Panc1 (cell line): ENCODE measurements around the gene NPTX1. TPM values are rescaled to one million over a fixed set of nuclear protein-coding genes. Genes with fewer than 3 reads are reported as not detected.

ENCODE experiments used
- ATAC-seq: fragments of 200-7000 bp; cut with Tn5 transposase; 2 replicates; pipeline ENCODE4 v1.9.1; 2020; ENCODE audit warnings: mild to moderate bottlenecking, moderate library complexity
- BruUV-seq: library from RNA; stranded (reverse); fragments of 400-500 nt; replicated peaks from 2 replicates; lab custom pipeline; 2021; lab: Mats Ljungman, UMichigan
- CTCF ChIA-PET: fragments of 300-600 bp; sonication (Branson Sonifier 250); formaldehyde crosslinking; loops from one replicate; lab custom pipeline; 2022; ENCODE audit warnings: antibody characterized with exemption; lab: Charles Lee
- POLR2A ChIA-PET: fragments of 300-600 bp; sonication (Branson Sonifier 250); formaldehyde crosslinking; loops from one replicate; lab custom pipeline; 2022; ENCODE audit warnings: antibody characterized with exemption; lab: Charles Lee
- DNase-seq: peaks from one replicate; pipeline ENCODE4 v3.0.0-alpha.2; 2010; ENCODE audit warnings: low read depth, low spot score
- H3K27ac ChIP-seq: 2 replicates; pipeline ENCODE4 v1.5.1; 2011; ENCODE audit warnings: mild to moderate bottlenecking, low read length, inconsistent platforms
- H3K27me3 ChIP-seq: fragments of 200-500 bp; sonication (Bioruptor generic); 2 replicates; pipeline ENCODE4 v1.6.0; 2014; ENCODE audit warnings: low read length, inconsistent platforms; ENCODE audit not compliant: control insufficient read depth, insufficient read depth
- H3K36me3 ChIP-seq: fragments of 200-500 bp; sonication (Bioruptor generic); 2 replicates; pipeline ENCODE4 v1.5.1; 2014; ENCODE audit warnings: inconsistent platforms, mild to moderate bottlenecking, low read length, moderate library complexity; ENCODE audit not compliant: control insufficient read depth, insufficient read depth
- H3K4me1 ChIP-seq: 2 replicates; pipeline ENCODE4 v1.5.1; 2011; ENCODE audit warnings: inconsistent platforms, mild to moderate bottlenecking, low read length, moderate library complexity; ENCODE audit not compliant: control insufficient read depth, insufficient read depth
- H3K4me3 ChIP-seq, 2 experiments: 2 replicates each; pipeline ENCODE4 v1.5.1; 2011 to 2012; ENCODE audit warnings: low read depth in 2 of 2, low read length in 2 of 2, mild to moderate bottlenecking in 2 of 2, inconsistent platforms in 1 of 2, moderate library complexity in 1 of 2
- H3K9me3 ChIP-seq: fragments of 200-500 bp; sonication (Bioruptor generic); 2 replicates; pipeline ENCODE4 v1.5.1; 2014; ENCODE audit warnings: low read depth, mild to moderate bottlenecking, inconsistent platforms, low read length, moderate library complexity; ENCODE audit not compliant: control insufficient read depth, insufficient read depth
- POLR2AphosphoS5 ChIP-seq: IDR thresholded peaks from 2 replicates; pipeline ENCODE4 v1.6.1; 2012; ENCODE audit warnings: mild to moderate bottlenecking, low read depth, low read length, moderate library complexity
- SIN3A ChIP-seq: IDR thresholded peaks from 2 replicates; pipeline ENCODE4 v1.6.1; 2012; ENCODE audit warnings: low read depth, mild to moderate bottlenecking, low read length, moderate library complexity, borderline replicate concordance; ENCODE audit not compliant: insufficient read depth
- TCF7L2 ChIP-seq: IDR thresholded peaks from 2 replicates; pipeline ENCODE4 v1.6.1; 2011; ENCODE audit warnings: mild to moderate bottlenecking, low read depth, low read length, inconsistent platforms
- in situ Hi-C: cut with HindIII; loops from 2 replicates; pipeline ENCODE4 v1.10.0; 2016; ENCODE audit warnings: low sequenced_read_pairs, low pct_unique_long_range_greater_than_20kb
- intact Hi-C: fragments of 100-400 bp; cut with micrococcal nuclease; formaldehyde crosslinking; loops from one replicate; pipeline ENCODE4 v1.10.0; 2022; ENCODE audit not compliant: unreplicated experiment
- total RNA-seq: library from RNA; stranded (reverse); gene quantifications from one replicate; pipeline ENCODE4 v1.2.1, GENCODE V29; 2021; ENCODE audit not compliant: unreplicated experiment
- TF ChIP-seq, protein P1 (sequence below): fragments of 450-650 bp; IDR thresholded peaks from 2 replicates; pipeline ENCODE4 v1.5.1; 2017; ENCODE audit warnings: mild to moderate bottlenecking
- TF ChIP-seq, protein P2 (sequence below), 2 experiments: IDR thresholded peaks; 2 replicates each; pipeline ENCODE4 v1.6.1; 2011 to 2012; ENCODE audit warnings: low read depth in 2 of 2, control low read depth in 1 of 2, low read length in 1 of 2, mild to moderate bottlenecking in 1 of 2, moderate library complexity in 1 of 2; ENCODE audit not compliant: insufficient read depth in 1 of 2

NPTX1 gene
- total RNA-seq, 1 experiment from 2014 or later, result 1.1 TPM

DNA sequence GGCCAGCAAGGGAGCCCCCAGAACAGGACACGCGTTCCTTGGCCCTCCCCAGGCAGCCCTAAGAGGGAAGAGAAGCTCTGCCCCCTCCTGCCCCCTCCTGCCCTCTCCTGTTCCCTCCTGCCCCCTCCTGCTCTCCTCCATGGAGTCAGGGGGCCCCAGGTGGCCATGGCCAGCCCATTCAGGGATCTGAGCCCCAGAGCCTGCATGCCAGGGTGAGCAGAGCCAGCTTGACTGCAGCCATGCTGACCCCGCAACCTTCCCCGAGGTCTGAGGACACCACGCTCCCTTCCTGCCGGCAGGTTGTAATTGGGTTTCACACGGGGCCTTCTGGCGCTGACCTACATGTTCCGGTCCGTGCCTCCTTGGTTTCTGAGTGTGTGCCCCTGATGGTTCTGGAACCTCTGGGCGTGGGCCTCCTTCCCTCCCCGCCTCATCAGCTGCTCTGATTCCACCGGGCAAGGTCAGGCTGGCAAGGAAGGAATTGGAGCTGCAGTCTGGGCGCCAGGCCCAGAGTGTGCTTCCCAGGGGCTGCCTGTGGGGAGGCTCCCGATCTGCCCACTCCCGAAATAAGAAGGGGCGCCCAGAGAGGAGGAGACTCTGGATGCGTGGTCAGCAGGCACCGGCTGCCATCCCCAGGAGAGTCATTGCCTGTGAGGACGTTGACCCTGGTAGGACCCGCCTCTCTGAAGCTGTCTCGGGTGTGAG, 23.7 kb upstream of the NPTX1 start:
- Histone ChIP-seq H3K4me3 (no peak overlapping the region), H3K9me3 (no peaks in the 10 kb centered on the region), H3K4me1 (no peaks in the 10 kb centered on the region), H3K27ac (no peak overlapping the region), H3K36me3 (no peaks in the 10 kb centered on the region), H3K27me3 (peaks cover 2% of the 10 kb centered on the region; the same call in 1 of the 2 replicates)
- no TSS peak for BruUV-seq
- POLR2A ChIA-PET, result no interaction called here
- CTCF ChIA-PET, result interaction anchor here (0.6 kb wide), 1 partner anchor 16 kb away, joined by 8 read pairs; no protein-coding TSS in a partner anchor
- in situ Hi-C loops (no loop called here), intact Hi-C loops (no loop called here)
- TF ChIP-seq, protein P1, sequence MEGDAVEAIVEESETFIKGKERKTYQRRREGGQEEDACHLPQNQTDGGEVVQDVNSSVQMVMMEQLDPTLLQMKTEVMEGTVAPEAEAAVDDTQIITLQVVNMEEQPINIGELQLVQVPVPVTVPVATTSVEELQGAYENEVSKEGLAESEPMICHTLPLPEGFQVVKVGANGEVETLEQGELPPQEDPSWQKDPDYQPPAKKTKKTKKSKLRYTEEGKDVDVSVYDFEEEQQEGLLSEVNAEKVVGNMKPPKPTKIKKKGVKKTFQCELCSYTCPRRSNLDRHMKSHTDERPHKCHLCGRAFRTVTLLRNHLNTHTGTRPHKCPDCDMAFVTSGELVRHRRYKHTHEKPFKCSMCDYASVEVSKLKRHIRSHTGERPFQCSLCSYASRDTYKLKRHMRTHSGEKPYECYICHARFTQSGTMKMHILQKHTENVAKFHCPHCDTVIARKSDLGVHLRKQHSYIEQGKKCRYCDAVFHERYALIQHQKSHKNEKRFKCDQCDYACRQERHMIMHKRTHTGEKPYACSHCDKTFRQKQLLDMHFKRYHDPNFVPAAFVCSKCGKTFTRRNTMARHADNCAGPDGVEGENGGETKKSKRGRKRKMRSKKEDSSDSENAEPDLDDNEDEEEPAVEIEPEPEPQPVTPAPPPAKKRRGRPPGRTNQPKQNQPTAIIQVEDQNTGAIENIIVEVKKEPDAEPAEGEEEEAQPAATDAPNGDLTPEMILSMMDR, result no peak
- TF ChIP-seq, protein P2, sequence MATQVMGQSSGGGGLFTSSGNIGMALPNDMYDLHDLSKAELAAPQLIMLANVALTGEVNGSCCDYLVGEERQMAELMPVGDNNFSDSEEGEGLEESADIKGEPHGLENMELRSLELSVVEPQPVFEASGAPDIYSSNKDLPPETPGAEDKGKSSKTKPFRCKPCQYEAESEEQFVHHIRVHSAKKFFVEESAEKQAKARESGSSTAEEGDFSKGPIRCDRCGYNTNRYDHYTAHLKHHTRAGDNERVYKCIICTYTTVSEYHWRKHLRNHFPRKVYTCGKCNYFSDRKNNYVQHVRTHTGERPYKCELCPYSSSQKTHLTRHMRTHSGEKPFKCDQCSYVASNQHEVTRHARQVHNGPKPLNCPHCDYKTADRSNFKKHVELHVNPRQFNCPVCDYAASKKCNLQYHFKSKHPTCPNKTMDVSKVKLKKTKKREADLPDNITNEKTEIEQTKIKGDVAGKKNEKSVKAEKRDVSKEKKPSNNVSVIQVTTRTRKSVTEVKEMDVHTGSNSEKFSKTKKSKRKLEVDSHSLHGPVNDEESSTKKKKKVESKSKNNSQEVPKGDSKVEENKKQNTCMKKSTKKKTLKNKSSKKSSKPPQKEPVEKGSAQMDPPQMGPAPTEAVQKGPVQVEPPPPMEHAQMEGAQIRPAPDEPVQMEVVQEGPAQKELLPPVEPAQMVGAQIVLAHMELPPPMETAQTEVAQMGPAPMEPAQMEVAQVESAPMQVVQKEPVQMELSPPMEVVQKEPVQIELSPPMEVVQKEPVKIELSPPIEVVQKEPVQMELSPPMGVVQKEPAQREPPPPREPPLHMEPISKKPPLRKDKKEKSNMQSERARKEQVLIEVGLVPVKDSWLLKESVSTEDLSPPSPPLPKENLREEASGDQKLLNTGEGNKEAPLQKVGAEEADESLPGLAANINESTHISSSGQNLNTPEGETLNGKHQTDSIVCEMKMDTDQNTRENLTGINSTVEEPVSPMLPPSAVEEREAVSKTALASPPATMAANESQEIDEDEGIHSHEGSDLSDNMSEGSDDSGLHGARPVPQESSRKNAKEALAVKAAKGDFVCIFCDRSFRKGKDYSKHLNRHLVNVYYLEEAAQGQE (IDR thresholded peaks at IDR 0.05; ENCODE audit: insufficient read depth in 1 of 2, low read depth in 2 of 2, low read length in 1 of 2), result no peak
- ATAC-seq (no peak), DNase-seq (no peak)

DNA sequence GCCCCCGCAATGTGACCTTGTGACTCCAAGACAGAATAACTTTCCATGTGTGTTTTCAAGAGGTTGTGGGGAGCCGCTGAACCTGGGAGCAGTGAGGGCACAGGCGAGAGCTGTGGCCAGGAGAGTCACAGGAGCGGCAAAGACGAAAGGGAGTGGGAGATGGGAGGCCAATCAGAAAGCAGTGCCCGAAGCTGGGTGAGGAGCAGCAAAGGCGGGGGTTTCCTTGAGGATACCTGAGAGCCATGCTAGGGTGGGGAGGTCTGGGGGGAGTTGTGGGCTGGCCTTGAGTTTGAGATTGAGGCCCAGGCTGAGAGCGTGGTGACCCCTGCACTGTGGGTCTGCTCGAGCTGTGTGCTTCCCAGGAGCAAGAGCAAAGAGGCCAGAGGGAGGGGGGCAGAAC, 23.2 kb upstream of the NPTX1 start:
- Histone ChIP-seq H3K36me3 (no peaks in the 10 kb centered on the region), H3K9me3 (no peaks in the 10 kb centered on the region), H3K4me3 (no peak overlapping the region), H3K4me1 (no peaks in the 10 kb centered on the region), H3K27me3 (no peaks in the 10 kb centered on the region), H3K27ac (no peak overlapping the region)
- in situ Hi-C loops (no loop called here), intact Hi-C loops (no loop called here)
- ATAC-seq (no peak), DNase-seq (no peak)
- CTCF ChIA-PET, result interaction anchor here (0.6 kb wide), 1 partner anchor 15 kb away, joined by 8 read pairs; no protein-coding TSS in a partner anchor
- BruUV-seq, result no TSS peak
- TF ChIP-seq, protein P2 (IDR thresholded peaks at IDR 0.05; ENCODE audit: insufficient read depth in 1 of 2, low read depth in 2 of 2, low read length in 1 of 2), result no peak
- TF ChIP-seq TCF7L2 (no peak), POLR2AphosphoS5 (no peak), SIN3A (no peak)
- TF ChIP-seq, protein P1, result no peak
- POLR2A ChIA-PET, result no interaction called here
